ENCODE results near the gene ACAP3.

ACAP3 gene

GRCh38 chr1:1309251-1310108, 1.8 kb upstream of the ACAP3 start:
- Mint-ChIP-seq H3K36me3 (ENCODE audit: low read depth) (peaks cover 55% of the 10 kb centered on the region), H3K27me3 (no peaks in the 10 kb centered on the region), H3K4me3 (peak overlapping the region; percentile 81), H3K9me3 (no peaks in the 10 kb centered on the region), H3K4me1 (ENCODE audit: low read depth) (peaks cover 38% of the 10 kb centered on the region), H3K27ac (peak overlapping the region; percentile 89)
- intact Hi-C loops (cut with micrococcal nuclease) = loop anchor here (2.0 kb wide), 1 partner anchor 15 kb away; the partner anchor contains the start of genes CPTP and INTS11

- peaks cover 48% of the 10 kb centered on the region for H3K36me3 Mint-ChIP-seq (ENCODE audit: low read depth)
- H3K4me1 Mint-ChIP-seq (ENCODE audit: low read depth) = peaks cover 44% of the 10 kb centered on the region
- peak overlapping the region; percentile 89 for H3K27ac Mint-ChIP-seq
- intact Hi-C loops (cut with micrococcal nuclease) = loop anchor here (2.0 kb wide), 1 partner anchor 16 kb away; the partner anchor contains the start of genes CPTP and INTS11
- no peaks in the 10 kb centered on the region for H3K9me3 Mint-ChIP-seq
- H3K4me3 Mint-ChIP-seq = peak overlapping the region; percentile 81
- no peaks in the 10 kb centered on the region for H3K27me3 Mint-ChIP-seq
These were observed 1.1 kb upstream of the ACAP3 start for GRCh38 chr1:1308756-1309250.

- peak overlapping the region; percentile 89 for H3K27ac Mint-ChIP-seq
- peaks cover 48% of the 10 kb centered on the region for H3K4me1 Mint-ChIP-seq (ENCODE audit: low read depth)
- H3K27me3 Mint-ChIP-seq = no peaks in the 10 kb centered on the region
These were observed 338 bp downstream of the ACAP3 start for GRCh38 chr1:1307261-1307922.

DNA sequence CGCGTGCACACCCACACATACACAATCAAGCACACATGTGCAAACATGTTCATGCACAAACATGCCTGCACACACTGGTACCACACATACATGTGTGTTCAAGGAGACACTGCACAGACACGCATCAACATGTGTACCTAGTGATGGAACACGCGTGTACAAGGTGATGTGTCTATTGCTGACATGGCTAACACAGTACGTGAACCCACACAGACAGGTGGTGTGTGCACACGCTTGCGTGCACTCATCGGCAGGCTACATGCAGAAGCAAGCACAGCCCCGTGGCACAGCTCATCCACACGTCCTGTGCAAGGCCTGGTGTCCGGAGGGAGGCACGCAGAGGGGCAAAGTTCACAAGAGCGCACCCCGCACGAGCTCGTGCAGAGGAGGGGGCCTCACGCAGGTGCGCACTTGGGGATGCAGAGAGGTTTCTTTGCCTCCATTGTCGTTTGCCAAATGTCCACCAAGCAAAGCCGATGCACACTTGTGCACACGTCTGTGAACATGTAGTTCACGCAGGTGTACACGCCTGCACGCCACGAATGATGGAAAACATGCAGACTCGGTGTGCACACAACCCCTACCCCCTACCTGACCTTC, 969 bp downstream of the ACAP3 start:
- intact Hi-C loops (cut with micrococcal nuclease) = no loop called here
- Mint-ChIP-seq H3K4me1 (ENCODE audit: low read depth) (peaks cover 48% of the 10 kb centered on the region), H3K27ac (peak overlapping the region; percentile 78), H3K4me3 (peak overlapping the region; percentile 89), H3K9me3 (no peaks in the 10 kb centered on the region), H3K36me3 (ENCODE audit: low read depth) (peaks cover 27% of the 10 kb centered on the region), H3K27me3 (no peaks in the 10 kb centered on the region)

More at GRCh38 chr1:1307261-1307922, 338 bp downstream of the ACAP3 start:
- intact Hi-C loops (cut with micrococcal nuclease) = no loop called here
- Mint-ChIP-seq H3K4me3 (peak overlapping the region; percentile 89), H3K9me3 (no peaks in the 10 kb centered on the region), H3K36me3 (ENCODE audit: low read depth) (peaks cover 34% of the 10 kb centered on the region)

DNA sequence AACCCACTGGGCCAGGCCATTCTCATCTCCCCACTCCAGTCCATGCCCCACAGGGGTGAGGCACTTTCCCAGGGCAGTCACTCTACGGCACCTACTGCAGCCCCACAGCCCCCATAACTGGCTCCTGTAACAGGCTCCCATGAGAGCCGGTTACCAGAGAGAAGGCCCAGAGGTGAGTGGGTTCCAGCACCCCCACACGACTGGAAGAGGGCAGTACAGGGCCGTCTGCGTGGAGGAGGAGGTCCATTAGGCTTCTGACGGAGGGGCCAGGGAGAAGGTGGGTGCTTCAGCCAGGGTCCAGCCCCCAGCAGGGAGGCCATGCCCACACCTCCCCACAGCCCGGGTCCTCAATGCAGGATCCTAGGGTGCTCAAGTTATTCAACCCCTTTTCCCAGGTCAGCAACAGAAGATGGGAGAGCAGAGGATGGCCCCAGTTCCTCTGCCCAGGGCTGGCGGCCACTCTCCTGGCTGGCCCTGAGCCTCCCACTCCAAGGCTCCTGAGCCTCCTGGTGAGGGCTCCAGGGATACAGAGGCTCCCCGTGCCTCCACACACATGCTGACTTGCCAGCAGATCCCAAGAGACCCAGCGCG, 1.6 kb downstream of the ACAP3 start:
- Mint-ChIP-seq H3K9me3 (no peaks in the 10 kb centered on the region), H3K4me3 (peak overlapping the region; percentile 89), H3K27ac (peak overlapping the region; percentile 78), H3K27me3 (no peaks in the 10 kb centered on the region), H3K36me3 (ENCODE audit: low read depth) (peaks cover 21% of the 10 kb centered on the region), H3K4me1 (ENCODE audit: low read depth) (peaks cover 48% of the 10 kb centered on the region)
- intact Hi-C loops (cut with micrococcal nuclease) = no loop called here

DNA sequence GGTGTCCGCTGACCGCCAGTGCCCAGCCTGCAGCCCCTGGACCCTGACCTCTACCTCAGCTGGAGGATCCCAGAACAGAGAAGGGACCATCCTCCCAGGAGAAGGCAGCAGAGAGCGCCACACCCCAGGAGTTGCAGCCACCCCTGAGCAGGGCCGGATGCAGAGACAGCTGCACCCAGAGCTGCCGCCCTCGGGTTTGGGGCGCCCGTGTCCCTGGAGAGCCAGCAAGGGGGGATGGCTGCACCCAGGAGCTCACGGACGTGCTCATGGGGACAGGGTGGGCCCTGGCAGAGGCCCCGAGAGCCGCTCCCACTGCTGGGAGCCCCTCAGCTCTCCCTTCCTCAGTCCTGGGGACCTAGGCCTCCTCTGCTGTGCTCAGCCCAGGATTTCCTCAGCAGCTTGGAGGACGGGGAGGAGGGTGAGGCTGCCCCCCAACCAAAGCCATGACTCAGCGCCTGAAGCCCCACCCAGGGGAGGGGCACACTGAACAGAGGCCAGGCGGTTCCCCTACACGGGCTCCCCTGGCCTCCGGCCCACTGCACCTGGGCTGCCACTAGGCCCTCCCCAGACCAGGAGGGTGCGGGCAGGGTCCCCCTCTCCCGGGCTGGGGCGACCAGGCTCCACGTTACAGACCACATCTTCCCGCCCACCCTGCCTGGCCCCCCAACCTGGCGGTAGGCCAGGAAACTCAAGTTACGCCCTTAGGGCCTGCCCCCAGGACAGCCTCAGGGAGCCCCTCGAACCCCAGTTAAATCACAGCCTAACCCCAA, 2.2 kb downstream of the ACAP3 start:
- Mint-ChIP-seq H3K27me3 (no peaks in the 10 kb centered on the region), H3K27ac (peak overlapping the region; percentile 78), H3K9me3 (no peaks in the 10 kb centered on the region), H3K36me3 (ENCODE audit: low read depth) (peaks cover 19% of the 10 kb centered on the region), H3K4me3 (peak overlapping the region; percentile 89), H3K4me1 (ENCODE audit: low read depth) (peaks cover 48% of the 10 kb centered on the region)
- intact Hi-C loops (cut with micrococcal nuclease) = no loop called here

DNA sequence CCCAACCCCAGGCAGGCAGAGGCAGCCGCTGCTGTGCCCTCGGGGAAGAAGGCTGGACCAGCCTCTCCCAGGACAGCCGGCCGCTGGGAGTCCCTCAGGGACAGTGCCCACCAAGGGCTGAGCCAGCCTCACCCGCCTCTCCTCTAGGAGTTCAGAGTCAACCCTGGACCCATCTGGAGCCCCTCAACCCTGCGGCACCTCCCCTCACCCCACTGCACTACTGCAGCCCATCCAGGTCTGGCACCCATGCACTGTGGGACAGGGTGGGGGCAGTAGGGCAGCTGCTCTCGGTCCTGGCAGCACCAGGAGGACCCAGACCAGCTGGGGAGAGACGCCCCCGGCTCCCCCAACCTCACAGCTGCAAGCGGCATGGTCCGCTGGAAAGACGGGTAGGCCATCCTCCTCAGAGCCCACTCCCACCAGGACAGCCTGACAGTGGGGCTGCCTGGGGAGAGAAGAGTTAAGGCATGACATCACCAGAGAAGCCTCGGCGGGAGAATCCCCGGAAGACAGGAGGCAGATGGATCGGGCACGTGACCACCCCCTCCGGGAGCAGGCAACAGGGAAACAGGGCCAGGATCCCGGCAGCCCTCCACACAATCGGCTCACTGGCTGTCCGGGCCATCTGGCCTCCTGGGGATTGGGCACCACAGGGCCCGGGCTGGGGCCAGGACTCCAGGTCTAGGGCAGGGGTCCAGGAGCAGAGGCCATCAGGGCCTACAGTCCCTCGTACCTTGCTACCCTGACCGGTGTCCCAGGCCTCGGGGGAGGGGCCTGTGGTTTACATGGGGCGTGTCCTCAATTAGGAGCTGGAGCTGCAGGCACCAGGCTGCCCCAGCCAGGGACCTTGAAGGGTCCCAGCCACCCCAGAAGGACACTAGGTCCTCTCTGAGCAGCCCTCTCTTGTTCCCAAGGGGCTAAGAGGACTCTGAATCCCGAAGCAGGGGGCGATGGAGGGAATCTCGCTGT, 3.1 kb downstream of the ACAP3 start:
- Mint-ChIP-seq H3K9me3 (no peaks in the 10 kb centered on the region), H3K4me1 (ENCODE audit: low read depth) (peaks cover 44% of the 10 kb centered on the region), H3K36me3 (ENCODE audit: low read depth) (peaks cover 19% of the 10 kb centered on the region), H3K4me3 (peak overlapping the region; percentile 89), H3K27ac (peak overlapping the region; percentile 78), H3K27me3 (no peaks in the 10 kb centered on the region)
- intact Hi-C loops (cut with micrococcal nuclease) = no loop called here

DNA sequence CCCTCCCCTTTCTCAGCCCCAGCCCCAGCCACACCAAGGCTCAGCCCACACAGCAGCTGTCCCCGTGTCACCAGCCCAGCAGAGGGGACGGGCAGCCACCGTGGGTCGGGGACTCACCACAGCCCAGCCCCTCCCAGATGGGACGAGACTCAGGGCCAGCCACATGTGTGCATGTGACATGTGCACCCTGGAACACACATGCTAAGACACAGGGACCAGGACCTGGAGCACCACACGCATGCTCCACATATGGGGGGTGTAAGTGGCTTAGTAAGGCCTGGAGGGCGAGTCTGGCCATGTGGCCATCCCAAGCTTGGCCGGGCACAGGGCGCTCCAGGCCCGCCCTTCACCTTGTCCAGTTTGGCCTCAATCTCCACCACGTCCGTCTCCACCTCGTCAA, 4.0 kb downstream of the ACAP3 start:
- peaks cover 39% of the 10 kb centered on the region for H3K4me1 Mint-ChIP-seq (ENCODE audit: low read depth)
- intact Hi-C loops (cut with micrococcal nuclease) = no loop called here
- peak overlapping the region; percentile 78 for H3K27ac Mint-ChIP-seq
- no peak overlapping the region for H3K4me3 Mint-ChIP-seq
- H3K27me3 Mint-ChIP-seq = no peaks in the 10 kb centered on the region
- no peaks in the 10 kb centered on the region for H3K9me3 Mint-ChIP-seq
- peaks cover 22% of the 10 kb centered on the region for H3K36me3 Mint-ChIP-seq (ENCODE audit: low read depth)

- H3K9me3 Mint-ChIP-seq = no peaks in the 10 kb centered on the region
- no peaks in the 10 kb centered on the region for H3K27me3 Mint-ChIP-seq
These were observed 4.7 kb downstream of the ACAP3 start for GRCh38 chr1:1302951-1303509.

DNA sequence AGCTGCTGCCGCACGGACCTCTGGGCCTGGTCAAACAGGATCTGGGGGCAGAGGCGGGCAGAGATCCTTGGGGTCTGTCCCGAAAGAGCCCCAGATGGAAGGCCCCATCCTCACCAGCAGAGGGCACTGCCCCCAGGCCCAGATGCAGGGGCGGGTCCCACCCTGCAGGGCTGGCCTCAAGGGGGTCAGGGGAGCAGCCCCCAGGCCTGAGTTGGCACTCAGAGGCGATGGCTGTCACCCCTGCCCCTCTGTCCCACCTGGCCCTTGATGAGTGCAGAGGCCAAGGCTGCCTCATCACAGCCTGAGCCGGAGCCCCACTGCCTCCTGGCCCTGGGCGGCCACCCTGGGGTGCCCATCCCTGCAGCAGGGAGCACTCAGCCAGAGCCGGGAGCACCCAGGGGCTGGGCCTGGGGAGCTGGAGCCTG, 5.7 kb downstream of the ACAP3 start:
- H3K27me3 Mint-ChIP-seq = no peaks in the 10 kb centered on the region
- H3K36me3 Mint-ChIP-seq (ENCODE audit: low read depth) = peaks cover 34% of the 10 kb centered on the region
- peaks cover 35% of the 10 kb centered on the region for H3K4me1 Mint-ChIP-seq (ENCODE audit: low read depth)
- H3K9me3 Mint-ChIP-seq = no peaks in the 10 kb centered on the region
- H3K27ac Mint-ChIP-seq = no peak overlapping the region
- intact Hi-C loops (cut with micrococcal nuclease) = no loop called here
- H3K4me3 Mint-ChIP-seq = no peak overlapping the region

More at GRCh38 chr1:1302951-1303509, 4.7 kb downstream of the ACAP3 start:
- H3K27ac Mint-ChIP-seq = no peak overlapping the region
- peaks cover 29% of the 10 kb centered on the region for H3K36me3 Mint-ChIP-seq (ENCODE audit: low read depth)
- intact Hi-C loops (cut with micrococcal nuclease) = no loop called here
- peaks cover 39% of the 10 kb centered on the region for H3K4me1 Mint-ChIP-seq (ENCODE audit: low read depth)
- H3K4me3 Mint-ChIP-seq = no peak overlapping the region

DNA sequence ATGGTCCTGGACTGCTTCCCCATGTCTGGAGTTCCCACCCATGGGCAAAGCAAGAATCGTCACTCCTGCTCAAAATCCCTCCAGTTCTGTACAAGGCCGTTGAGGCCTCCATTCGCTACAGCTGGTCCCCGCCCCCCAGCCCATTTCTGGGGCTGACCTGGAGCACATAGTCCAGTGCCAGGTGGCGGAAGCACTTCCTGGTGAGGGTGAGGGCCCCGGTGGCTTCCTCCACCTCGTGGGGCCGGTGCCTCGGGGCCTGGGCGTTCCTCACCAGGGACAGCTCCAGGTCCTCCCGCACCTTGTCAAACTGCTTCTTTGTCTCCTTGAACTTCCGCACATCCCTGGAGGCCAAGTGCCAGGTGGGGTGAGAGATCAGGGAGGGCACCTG, 7.4 kb downstream of the ACAP3 start:
- Mint-ChIP-seq H3K4me1 (ENCODE audit: low read depth) (peaks cover 19% of the 10 kb centered on the region), H3K4me3 (no peak overlapping the region), H3K36me3 (ENCODE audit: low read depth) (peaks cover 51% of the 10 kb centered on the region), H3K27me3 (no peaks in the 10 kb centered on the region), H3K9me3 (no peaks in the 10 kb centered on the region), H3K27ac (no peak overlapping the region)
- intact Hi-C loops (cut with micrococcal nuclease) = no loop called here
